BLaER1 treated with 17β-estradiol and CSF1 and Interleukin-3, amounts not matched to agents 10 nM and 100 nM (cell line): ENCODE results near the gene DNAH8.

Experiments
- H3K27ac ChIP-seq, 11 experiments: shearing (Covaris generic); formaldehyde crosslinking; 2 replicates each; pipeline ENCODE4 v1.8.1; 2022
- H3K27me3 ChIP-seq, 11 experiments: shearing (Covaris generic); formaldehyde crosslinking; 2 replicates each; pipeline ENCODE4 v1.8.1; 2022
- H3K36me3 ChIP-seq, 11 experiments: shearing (Covaris generic); formaldehyde crosslinking; 2 replicates each; pipeline ENCODE4 v1.8.1; 2022
- H3K4me1 ChIP-seq, 10 experiments: shearing (Covaris generic); formaldehyde crosslinking; 2 replicates each; pipeline ENCODE4 v1.8.1; 2022
- H3K4me2 ChIP-seq, 11 experiments: shearing (Covaris generic); formaldehyde crosslinking; 2 replicates each; pipeline ENCODE4 v1.8.1; 2022
- H3K4me3 ChIP-seq, 10 experiments: shearing (Covaris generic); formaldehyde crosslinking; 2 replicates each; pipeline ENCODE4 v1.8.1; 2022
- H3K9ac ChIP-seq, 11 experiments: shearing (Covaris generic); formaldehyde crosslinking; 2 replicates each; pipeline ENCODE4 v1.8.1; 2022
- H3K9me3 ChIP-seq, 11 experiments: shearing (Covaris generic); formaldehyde crosslinking; replicated peaks in 1 of 11; 2 replicates each; pipeline ENCODE4 v1.8.1; 2022
- H4K20me1 ChIP-seq, 11 experiments: shearing (Covaris generic); formaldehyde crosslinking; 2 replicates each; pipeline ENCODE4 v1.8.1; 2022
- Cebpa-rat ChIP-seq, 11 experiments: shearing (Covaris generic); IDR thresholded peaks; 2 replicates each; pipeline ENCODE4 v1.8.1; 2022

The DNAH8 gene

DNA sequence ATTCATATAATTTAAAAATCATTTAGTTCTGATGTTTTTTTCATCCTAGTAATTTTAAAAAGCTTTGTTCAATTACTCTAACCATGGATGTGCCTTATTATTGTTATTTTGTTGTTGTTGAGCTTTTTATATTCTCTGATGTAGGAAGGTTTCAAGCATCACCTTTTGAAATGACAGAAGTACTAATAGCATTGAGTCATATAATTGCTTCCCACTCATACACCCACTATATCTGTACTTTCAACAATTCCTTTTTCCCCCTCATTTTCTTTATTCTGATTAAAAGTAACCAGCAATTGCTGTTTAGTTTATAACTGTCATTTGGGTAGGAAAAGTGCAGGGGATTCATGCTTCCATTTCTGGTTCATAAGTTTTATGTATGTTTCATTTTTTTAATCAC, 38.6 kb downstream of the DNAH8 start:
- Histone ChIP-seq H3K4me3 (no peak overlapping the region), H3K27ac (no peak overlapping the region), H3K9ac (no peak overlapping the region), H3K9me3 (0 out of 22 replicates have a peak, but pooled peaks cover 0 to 2% (median 0%) of the 10 kb centered on the region in 11 experiments), H3K4me1 (no peaks in the 10 kb centered on the region), H3K27me3 (no peaks in the 10 kb centered on the region), H3K36me3 (no peaks in the 10 kb centered on the region), H3K4me2 (no peak overlapping the region), H4K20me1 (no peaks in the 10 kb centered on the region)
- no peak for TF ChIP-seq Cebpa-rat (IDR thresholded peaks at IDR 0.05)

DNA sequence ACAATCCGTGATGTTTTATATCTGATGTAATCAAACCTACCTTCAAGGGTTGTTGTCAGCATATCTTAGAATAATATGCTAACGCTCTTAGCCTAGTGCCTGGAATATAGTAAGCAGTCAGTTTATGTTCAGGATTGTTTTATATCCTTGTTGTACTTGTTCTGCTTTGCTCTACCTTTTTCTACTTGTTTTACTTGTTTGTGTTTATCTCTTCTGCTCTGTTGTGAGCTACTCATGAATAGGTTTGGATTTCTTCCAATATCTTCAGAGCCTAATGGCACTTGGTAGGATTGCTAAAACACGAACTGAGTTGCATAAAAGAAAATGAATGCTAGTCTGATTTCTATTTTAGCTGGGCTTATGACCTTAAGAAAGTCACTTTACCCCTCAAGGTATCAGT, 40.1 kb downstream of the DNAH8 start:
- H3K27ac ChIP-seq: no peak overlapping the region
- no peak for TF ChIP-seq Cebpa-rat (IDR thresholded peaks at IDR 0.05)
- no peak overlapping the region for H3K4me2 ChIP-seq
- H3K4me1 ChIP-seq: no peaks in the 10 kb centered on the region
- no peaks in the 10 kb centered on the region for H4K20me1 ChIP-seq
- H3K4me3 ChIP-seq: no peak overlapping the region
- H3K27me3 ChIP-seq: no peaks in the 10 kb centered on the region
- peaks cover 0 to 10% (median 8%) of the 10 kb centered on the region in 11 experiments; a peak in 13 of 22 replicates for H3K9me3 ChIP-seq
- H3K9ac ChIP-seq: no peak overlapping the region
- no peaks in the 10 kb centered on the region for H3K36me3 ChIP-seq

DNA sequence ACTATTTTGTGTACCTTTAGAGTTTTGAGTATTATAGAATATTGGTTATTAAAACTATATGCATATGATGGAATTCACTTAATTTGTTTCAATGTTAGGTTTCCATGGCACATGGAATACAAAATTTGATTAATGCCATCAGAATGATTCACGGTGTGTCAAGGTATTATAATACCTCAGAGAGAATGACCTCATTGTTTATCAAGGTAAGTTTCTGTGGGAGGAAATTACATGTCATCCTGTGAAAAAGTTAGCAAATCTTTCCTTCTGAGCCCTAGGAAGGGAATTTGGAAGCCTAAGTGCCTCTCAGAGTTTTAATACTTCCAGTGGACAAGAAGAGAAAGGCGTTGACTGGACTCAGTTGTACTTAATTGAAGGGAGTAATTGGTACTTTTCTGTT, 40.8 kb downstream of the DNAH8 start:
- H3K9me3 ChIP-seq: peaks cover 0 to 16% (median 12%) of the 10 kb centered on the region in 11 experiments; a peak in 16 of 22 replicates
- H4K20me1 ChIP-seq: no peaks in the 10 kb centered on the region
- H3K27ac ChIP-seq: no peak overlapping the region
- H3K9ac ChIP-seq: no peak overlapping the region
- no peak overlapping the region for H3K4me2 ChIP-seq
- H3K4me3 ChIP-seq: no peak overlapping the region
- no peaks in the 10 kb centered on the region for H3K36me3 ChIP-seq
- no peaks in the 10 kb centered on the region for H3K4me1 ChIP-seq
- no peak for TF ChIP-seq Cebpa-rat (IDR thresholded peaks at IDR 0.05)
- no peaks in the 10 kb centered on the region for H3K27me3 ChIP-seq

DNA sequence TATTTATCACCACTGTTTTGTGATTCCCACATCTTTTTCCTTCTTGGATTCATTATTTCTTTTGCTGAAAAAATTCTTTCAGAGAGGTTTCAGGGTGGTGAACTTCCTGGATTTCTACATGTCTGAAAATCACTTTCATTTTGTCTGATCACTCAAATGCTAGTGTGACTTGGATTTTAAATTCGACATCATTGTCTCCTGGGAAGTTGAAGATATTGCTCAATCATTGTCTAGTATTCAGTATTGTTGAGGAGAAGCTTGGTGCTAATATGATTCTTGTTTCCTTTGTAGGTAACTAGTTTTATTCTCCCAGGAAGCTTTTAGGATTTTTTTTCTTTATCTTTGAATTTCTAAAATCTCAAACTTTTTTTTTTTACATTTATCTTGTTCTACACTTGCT, 45.0 kb downstream of the DNAH8 start:
- H3K9me3 ChIP-seq: peaks cover 0 to 16% (median 12%) of the 10 kb centered on the region in 11 experiments; a peak in 16 of 22 replicates
- TF ChIP-seq Cebpa-rat (IDR thresholded peaks at IDR 0.05): no peak
- H3K27ac ChIP-seq: no peak overlapping the region
- H3K4me3 ChIP-seq: no peak overlapping the region
- H3K36me3 ChIP-seq: no peaks in the 10 kb centered on the region
- H3K9ac ChIP-seq: no peak overlapping the region
- H4K20me1 ChIP-seq: no peaks in the 10 kb centered on the region
- no peak overlapping the region for H3K4me2 ChIP-seq
- no peaks in the 10 kb centered on the region for H3K27me3 ChIP-seq
- H3K4me1 ChIP-seq: no peaks in the 10 kb centered on the region

DNA sequence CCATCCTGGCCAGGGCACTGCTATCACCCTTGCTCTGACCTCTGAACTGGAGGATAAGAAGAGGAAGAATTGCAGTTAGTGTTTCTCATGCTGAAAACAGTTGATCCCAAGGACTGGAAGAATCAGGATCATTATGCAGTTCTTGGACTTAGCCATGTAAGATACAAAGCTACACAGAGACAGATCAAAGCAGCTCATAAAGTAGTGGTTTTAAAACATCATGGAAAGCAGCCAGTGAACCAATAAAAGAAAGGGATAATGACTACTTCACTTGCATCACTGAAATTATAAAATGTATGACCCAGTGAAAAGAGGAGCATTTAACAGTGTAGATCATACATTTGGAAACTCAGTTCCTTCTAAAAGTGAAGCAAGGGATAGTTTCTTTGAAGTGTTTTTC, 47.7 kb downstream of the DNAH8 start:
- Histone ChIP-seq H3K36me3 (no peaks in the 10 kb centered on the region), H3K9me3 (peaks cover 0 to 16% (median 12%) of the 10 kb centered on the region in 11 experiments; a peak in 16 of 22 replicates), H3K4me1 (no peaks in the 10 kb centered on the region), H3K27me3 (no peaks in the 10 kb centered on the region), H4K20me1 (no peaks in the 10 kb centered on the region), H3K27ac (no peak overlapping the region), H3K4me3 (no peak overlapping the region), H3K4me2 (no peak overlapping the region), H3K9ac (no peak overlapping the region)
- TF ChIP-seq Cebpa-rat (IDR thresholded peaks at IDR 0.05): no peak

DNA sequence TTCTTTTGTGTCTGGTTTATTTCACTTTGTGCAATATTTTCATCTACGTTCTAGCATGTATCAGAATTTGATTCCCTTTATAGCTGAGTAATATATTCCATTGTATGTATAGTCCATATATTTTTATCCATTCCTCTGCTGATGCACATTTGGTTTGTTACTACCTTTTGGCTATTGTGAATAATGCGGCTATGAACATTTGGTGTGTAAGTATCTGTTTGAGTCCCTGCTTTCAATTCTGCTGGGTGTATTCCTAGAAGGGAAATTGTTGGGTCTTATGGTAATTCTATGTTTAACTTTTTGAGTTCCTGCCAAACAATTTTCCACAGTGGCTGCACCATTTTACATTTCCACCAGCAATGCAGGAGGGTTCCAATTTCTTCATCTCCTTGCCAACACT, 52.4 kb downstream of the DNAH8 start:
- Histone ChIP-seq H3K4me2 (no peak overlapping the region), H3K4me1 (peaks cover 0 to 22% (median 13%) of the 10 kb centered on the region in 10 experiments; a peak in 12 of 20 replicates), H4K20me1 (no peaks in the 10 kb centered on the region), H3K27me3 (no peaks in the 10 kb centered on the region), H3K9ac (no peak overlapping the region), H3K27ac (no peak overlapping the region), H3K9me3 (peaks cover 0 to 12% (median 6%) of the 10 kb centered on the region in 11 experiments; a peak in 12 of 22 replicates), H3K4me3 (no peak overlapping the region), H3K36me3 (no peaks in the 10 kb centered on the region)
- no peak for TF ChIP-seq Cebpa-rat (IDR thresholded peaks at IDR 0.05)

DNA sequence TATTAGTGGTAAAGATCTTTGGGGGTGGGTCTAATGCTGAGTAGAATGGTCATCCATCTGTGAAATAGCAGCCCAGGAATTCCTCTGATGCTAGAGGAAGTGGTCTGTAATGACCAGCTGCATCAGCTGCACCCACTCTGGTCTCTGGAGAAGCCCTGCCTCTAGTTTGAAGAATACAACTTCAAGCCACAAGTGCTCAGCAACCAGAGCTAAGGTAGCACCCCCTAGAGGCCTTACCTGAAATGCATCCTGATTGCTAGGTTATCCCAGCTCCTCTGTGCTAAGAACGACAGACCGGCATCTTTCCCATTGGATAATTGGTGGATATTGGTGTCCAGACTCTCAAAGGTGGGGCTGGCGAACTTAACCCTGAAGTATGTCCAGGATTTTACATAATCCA, 58.2 kb downstream of the DNAH8 start:
- Histone ChIP-seq H3K27ac (peak overlapping the region in 1 of 11 experiments; percentile 94; a peak in 2 of 22 replicates), H3K36me3 (no peaks in the 10 kb centered on the region), H3K4me2 (peak overlapping the region in 3 of 11 experiments; percentile 29 to 78 (median 71); a peak in 5 of 22 replicates), H3K27me3 (no peaks in the 10 kb centered on the region), H4K20me1 (no peaks in the 10 kb centered on the region), H3K9me3 (peaks cover 0 to 9% (median 4%) of the 10 kb centered on the region in 11 experiments; a peak in 13 of 22 replicates), H3K4me3 (no peak overlapping the region), H3K4me1 (peaks cover 0 to 60% (median 24%) of the 10 kb centered on the region in 10 experiments; a peak in 14 of 20 replicates), H3K9ac (no peak overlapping the region)
- TF ChIP-seq Cebpa-rat (IDR thresholded peaks at IDR 0.05): no peak

DNA sequence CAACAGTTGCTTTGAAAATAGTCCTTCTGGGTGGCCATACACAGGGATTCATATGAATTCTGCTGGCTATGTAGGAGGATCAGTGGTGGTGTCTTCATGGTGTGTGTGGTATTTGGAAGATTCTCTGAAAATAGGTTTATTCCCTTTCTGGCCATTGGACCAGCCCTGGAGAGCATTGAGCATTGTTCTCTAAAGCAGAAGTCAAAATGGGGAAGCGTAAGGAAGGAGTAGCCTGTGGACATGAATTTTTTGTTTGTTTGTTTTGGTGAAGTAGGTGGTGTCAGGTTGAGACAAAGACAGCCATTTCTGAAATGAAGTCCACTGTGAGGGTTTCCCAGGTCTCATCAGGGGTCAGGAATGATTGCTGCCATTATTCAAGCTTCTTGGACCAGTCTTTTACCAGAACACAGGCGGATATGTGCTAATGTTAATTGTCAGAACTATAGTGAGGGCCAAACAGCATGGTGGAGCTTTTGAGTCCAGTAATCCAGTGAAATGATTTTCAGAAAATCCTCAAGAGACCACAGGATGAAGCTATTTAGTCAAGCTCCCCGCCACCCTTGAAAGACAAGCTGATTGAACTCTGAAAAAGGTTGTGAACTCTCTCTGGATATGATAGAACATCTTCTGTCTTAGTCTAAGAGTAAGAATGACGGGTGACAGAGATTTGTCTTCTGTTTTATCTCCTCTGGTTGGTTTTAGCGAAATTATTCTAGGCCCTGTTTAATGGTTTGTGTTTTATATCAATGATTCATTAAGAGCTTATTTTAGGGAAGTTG, 60.0 kb downstream of the DNAH8 start:
- H4K20me1 ChIP-seq: no peaks in the 10 kb centered on the region
- H3K27ac ChIP-seq: peak overlapping the region in 6 of 11 experiments; percentile 50 to 95 (median 84); a peak in 12 of 22 replicates
- H3K27me3 ChIP-seq: no peaks in the 10 kb centered on the region
- H3K4me1 ChIP-seq: peaks cover 0 to 65% (median 24%) of the 10 kb centered on the region in 10 experiments; a peak in 14 of 20 replicates
- no peaks in the 10 kb centered on the region for H3K36me3 ChIP-seq
- H3K4me2 ChIP-seq: peak overlapping the region in 5 of 11 experiments; percentile 30 to 78 (median 71); a peak in 9 of 22 replicates
- no peak overlapping the region for H3K4me3 ChIP-seq
- peak overlapping the region in 5 of 11 experiments; percentile 37 to 75 (median 62); a peak in 8 of 22 replicates for H3K9ac ChIP-seq
- H3K9me3 ChIP-seq: peaks cover 0 to 9% (median 0%) of the 10 kb centered on the region in 11 experiments; a peak in 2 of 22 replicates
- no peak for TF ChIP-seq Cebpa-rat (IDR thresholded peaks at IDR 0.05)

DNA sequence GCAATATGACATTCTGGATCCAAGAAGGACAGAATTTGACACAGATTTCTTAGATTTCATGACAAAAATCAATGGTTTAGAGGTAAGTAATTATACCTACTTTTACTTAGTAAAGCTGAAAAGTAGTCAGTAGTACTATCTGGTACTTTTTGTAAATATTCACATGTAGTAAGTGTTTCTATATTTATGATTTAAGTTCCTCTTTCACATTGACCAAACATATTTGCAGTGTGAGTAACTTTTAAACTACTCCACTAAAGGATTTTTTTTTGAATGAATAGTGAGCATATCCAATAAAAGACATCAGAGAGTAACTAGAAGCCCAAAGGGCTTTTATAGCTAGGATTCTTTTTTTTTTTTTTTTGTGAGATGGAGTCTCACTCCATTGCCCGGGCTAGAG, 60.8 kb downstream of the DNAH8 start:
- H3K4me2 ChIP-seq: peak overlapping the region in 4 of 11 experiments; percentile 68 to 78 (median 71); a peak in 8 of 22 replicates
- H3K27ac ChIP-seq: peak overlapping the region in 6 of 11 experiments; percentile 50 to 95 (median 84); a peak in 9 of 22 replicates
- peaks cover 0 to 9% (median 0%) of the 10 kb centered on the region in 11 experiments; a peak in 2 of 22 replicates for H3K9me3 ChIP-seq
- H3K4me1 ChIP-seq: peaks cover 0 to 58% (median 21%) of the 10 kb centered on the region in 10 experiments; a peak in 14 of 20 replicates
- no peaks in the 10 kb centered on the region for H3K36me3 ChIP-seq
- H3K9ac ChIP-seq: peak overlapping the region in 3 of 11 experiments; percentile 44 to 75 (median 73); a peak in 3 of 22 replicates
- H4K20me1 ChIP-seq: no peaks in the 10 kb centered on the region
- H3K27me3 ChIP-seq: no peaks in the 10 kb centered on the region
- no peak for TF ChIP-seq Cebpa-rat (IDR thresholded peaks at IDR 0.05)
- H3K4me3 ChIP-seq: no peak overlapping the region
